Measurements from ENCODE around the gene CBX3. TPM values are rescaled to one million over a fixed set of nuclear protein-coding genes. Genes with fewer than 3 reads are reported as not detected.
"Not testable (repeated sequence)": the region's sequence is repeated elsewhere in the genome, so short reads cannot be mapped to it uniquely, and the experiment has no call there.

Gene CBX3
- total and polyA plus RNA-seq, 8 donors, result 92.2 to 313 (median 273) TPM

DNA sequence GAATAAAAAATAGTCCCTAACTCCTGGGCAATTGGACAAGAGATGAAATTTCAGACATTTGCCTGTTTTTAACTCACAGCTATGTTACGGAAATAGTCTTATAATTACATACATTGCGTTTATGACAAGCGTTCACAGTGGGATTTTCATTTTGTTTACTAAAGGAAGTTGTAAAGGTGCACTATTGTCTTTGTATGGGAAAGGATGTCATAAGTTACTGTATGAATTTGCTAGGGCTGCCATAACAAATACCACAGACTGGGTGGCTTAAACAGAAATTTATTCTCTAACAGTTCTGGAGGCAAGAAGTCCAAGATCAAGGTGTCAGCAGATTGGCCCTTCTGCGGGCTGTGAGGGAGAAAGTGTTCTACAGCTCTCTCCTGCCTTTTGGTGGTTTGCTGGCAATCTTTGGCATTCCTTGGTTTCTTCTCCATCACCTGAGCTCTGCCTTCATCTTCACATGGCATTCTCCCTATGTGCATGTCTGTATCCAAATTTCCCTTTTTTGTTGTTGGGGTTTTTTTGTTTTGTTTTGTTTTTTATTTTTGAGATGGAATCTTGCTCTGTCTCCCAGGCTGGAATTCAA, 43.9 kb upstream of the CBX3 start:
- no peaks in the 10 kb centered on the region for H3K9me3 ChIP-seq
- no peaks in the 10 kb centered on the region for H3K36me3 ChIP-seq
- no peak for ATAC-seq
- intact Hi-C loops (cut with DNase I), result no loop called here
- H3K4me3 ChIP-seq, result no peak overlapping the region
- DNase-seq, result no peak
- peaks cover 12 to 45% of the 10 kb centered on the region in 2 donors for H3K4me1 ChIP-seq
- no peak overlapping the region for H3K27ac ChIP-seq
- peaks cover 0 to 11% of the 10 kb centered on the region in 2 donors for H3K27me3 ChIP-seq
- TF ChIP-seq, protein P1, sequence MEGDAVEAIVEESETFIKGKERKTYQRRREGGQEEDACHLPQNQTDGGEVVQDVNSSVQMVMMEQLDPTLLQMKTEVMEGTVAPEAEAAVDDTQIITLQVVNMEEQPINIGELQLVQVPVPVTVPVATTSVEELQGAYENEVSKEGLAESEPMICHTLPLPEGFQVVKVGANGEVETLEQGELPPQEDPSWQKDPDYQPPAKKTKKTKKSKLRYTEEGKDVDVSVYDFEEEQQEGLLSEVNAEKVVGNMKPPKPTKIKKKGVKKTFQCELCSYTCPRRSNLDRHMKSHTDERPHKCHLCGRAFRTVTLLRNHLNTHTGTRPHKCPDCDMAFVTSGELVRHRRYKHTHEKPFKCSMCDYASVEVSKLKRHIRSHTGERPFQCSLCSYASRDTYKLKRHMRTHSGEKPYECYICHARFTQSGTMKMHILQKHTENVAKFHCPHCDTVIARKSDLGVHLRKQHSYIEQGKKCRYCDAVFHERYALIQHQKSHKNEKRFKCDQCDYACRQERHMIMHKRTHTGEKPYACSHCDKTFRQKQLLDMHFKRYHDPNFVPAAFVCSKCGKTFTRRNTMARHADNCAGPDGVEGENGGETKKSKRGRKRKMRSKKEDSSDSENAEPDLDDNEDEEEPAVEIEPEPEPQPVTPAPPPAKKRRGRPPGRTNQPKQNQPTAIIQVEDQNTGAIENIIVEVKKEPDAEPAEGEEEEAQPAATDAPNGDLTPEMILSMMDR (IDR thresholded peaks at IDR 0.05), result no peak

DNA sequence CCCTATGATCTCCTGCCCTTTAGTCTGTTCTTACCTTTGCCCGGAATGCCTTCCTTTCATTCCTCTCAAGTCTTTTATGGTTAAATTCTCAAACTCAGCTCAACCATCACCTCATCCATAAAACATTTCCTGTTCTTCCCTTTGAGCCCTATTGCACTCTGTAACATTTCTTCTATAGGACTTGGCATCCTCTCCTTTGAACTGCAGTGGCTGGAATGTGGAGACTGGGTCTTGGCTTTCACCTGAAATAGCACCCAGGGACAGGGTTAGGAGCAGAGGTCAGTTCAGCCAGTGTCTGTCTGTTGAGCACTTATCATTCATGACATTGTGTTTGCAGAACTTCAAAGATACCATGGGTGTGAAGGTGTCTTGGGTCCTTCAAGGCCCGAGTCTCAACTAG, 42.3 kb upstream of the CBX3 start:
- H3K36me3 ChIP-seq, result no peaks in the 10 kb centered on the region
- no peak overlapping the region for H3K27ac ChIP-seq

DNA sequence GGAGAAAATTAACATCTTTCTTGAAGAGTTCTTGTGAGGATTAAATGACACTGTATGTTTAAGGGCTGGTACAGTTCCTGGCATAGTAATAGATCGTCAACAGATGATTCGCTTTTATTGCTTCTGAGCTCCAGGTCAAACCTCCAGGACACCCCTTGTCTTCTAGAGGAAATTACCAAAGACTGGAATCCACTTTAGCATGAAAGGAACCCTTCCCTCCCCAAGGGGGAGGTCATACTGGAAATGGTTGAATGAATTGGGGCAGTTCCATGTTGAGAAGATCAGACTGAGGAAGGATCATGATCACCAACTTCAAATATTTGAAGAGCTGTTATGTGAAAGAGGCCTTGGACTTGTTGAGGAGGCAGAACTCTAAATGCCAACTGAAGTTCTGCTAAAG, 40.6 kb upstream of the CBX3 start:
- Histone ChIP-seq H3K36me3 (no peaks in the 10 kb centered on the region), H3K4me3 (no peak overlapping the region), H3K27ac (no peak overlapping the region), H3K27me3 (no peaks in the 10 kb centered on the region), H3K9me3 (peaks cover 0 to 5% of the 10 kb centered on the region in 2 donors), H3K4me1 (peaks cover 2 to 14% of the 10 kb centered on the region in 2 donors)
- TF ChIP-seq, protein P1 (IDR thresholded peaks at IDR 0.05), result no peak
- intact Hi-C loops (cut with DNase I), result no loop called here
- ATAC-seq (no peak), DNase-seq (no peak)

More for the DNA sequence above, 42.3 kb upstream of the CBX3 start:
- ATAC-seq, result no peak
- intact Hi-C loops (cut with DNase I), result no loop called here
- Histone ChIP-seq H3K27me3 (no peaks in the 10 kb centered on the region), H3K4me3 (no peak overlapping the region), H3K9me3 (peaks cover 0 to 5% of the 10 kb centered on the region in 2 donors), H3K4me1 (peaks cover 9 to 30% of the 10 kb centered on the region in 2 donors)
- no peak for DNase-seq
- TF ChIP-seq, protein P1 (IDR thresholded peaks at IDR 0.05), result no peak

DNA sequence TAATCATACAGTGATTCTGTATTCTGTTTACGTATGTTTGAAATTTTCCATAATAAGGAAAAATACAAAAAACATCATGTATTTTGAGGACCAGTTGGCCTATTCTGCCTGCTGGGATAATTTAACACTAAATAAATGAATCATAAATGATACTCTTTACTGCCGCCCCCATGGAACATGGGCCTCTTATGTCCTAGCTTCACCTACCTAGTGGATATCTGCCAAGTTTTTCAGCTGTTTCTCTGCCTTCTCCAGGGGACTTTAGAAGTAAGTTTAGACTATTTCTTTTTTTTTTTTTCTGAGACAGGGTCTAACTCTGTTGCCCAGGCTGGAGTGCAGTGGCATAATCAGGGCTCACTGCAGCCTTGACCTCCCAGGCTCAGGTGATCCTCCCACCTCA, 39.1 kb upstream of the CBX3 start:
- intact Hi-C loops (cut with DNase I), result no loop called here

DNA sequence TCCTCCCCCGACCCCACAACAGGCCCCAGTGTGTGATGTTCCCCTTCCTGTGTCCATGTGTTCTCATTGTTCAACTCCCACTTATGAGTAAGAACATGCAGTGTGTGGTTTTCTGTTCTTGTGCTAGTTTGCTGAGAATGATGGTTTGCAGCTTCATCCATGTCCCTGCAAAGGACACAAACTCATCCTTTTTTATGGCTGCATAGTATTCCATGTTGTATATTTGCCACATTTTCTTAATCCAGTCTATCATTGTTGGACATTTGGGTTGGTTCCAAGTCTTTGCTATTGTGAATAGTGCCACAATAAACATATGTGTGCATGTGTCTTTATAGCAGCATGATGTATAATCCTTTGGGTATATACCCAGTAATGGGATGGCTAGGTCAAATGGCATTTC, 37.7 kb upstream of the CBX3 start:
- intact Hi-C loops (cut with DNase I), result not testable (repeated sequence)

More for the DNA sequence above, 39.1 kb upstream of the CBX3 start:
- ATAC-seq (no peak), DNase-seq (no peak)
- no peak overlapping the region for H3K4me3 ChIP-seq
- TF ChIP-seq, protein P1 (IDR thresholded peaks at IDR 0.05), result no peak
- no peak overlapping the region for H3K27ac ChIP-seq
- H3K9me3 ChIP-seq, result peaks cover 0 to 5% of the 10 kb centered on the region in 2 donors
- H3K27me3 ChIP-seq, result no peaks in the 10 kb centered on the region
- no peaks in the 10 kb centered on the region for H3K4me1 ChIP-seq
- no peaks in the 10 kb centered on the region for H3K36me3 ChIP-seq

More for the DNA sequence above, 37.7 kb upstream of the CBX3 start:
- H3K36me3 ChIP-seq, H3K27me3 ChIP-seq, ATAC-seq, DNase-seq, H3K9me3 ChIP-seq, H3K4me1 ChIP-seq, H3K4me3 ChIP-seq, H3K27ac ChIP-seq: not testable (repeated sequence)

Data from left lung (tissue), 10 donors.